Neural progenitor cell (in vitro differentiated cells): Measurements from ENCODE around the gene TBC1D7. TPM values are rescaled to one million over a fixed set of nuclear protein-coding genes. Genes with fewer than 3 reads are reported as not detected.

Source experiments
- DNase-seq: peaks from one replicate; pipeline ENCODE4 v3.0.0-alpha.2; 2016; ENCODE audit warnings: low spot score
- H2AFZ ChIP-seq: fragments of 200-600 bp; sonication (generic); replicated peaks from 2 replicates; pipeline ENCODE4 v1.6.1; 2016; ENCODE audit warnings: antibody characterized with exemption
- H3F3A ChIP-seq: fragments of 200-600 bp; sonication (generic); 2 replicates; pipeline ENCODE4 v1.6.1; 2016; ENCODE audit warnings: antibody characterized with exemption, low read depth
- H3K27ac ChIP-seq: fragments of 200-600 bp; sonication (generic); 2 replicates; pipeline ENCODE4 v1.5.1; 2016; ENCODE audit warnings: mild to moderate bottlenecking
- H3K27me3 ChIP-seq: fragments of 200-600 bp; sonication (generic); 2 replicates; pipeline ENCODE4 v1.6.1; 2016; ENCODE audit warnings: mild to moderate bottlenecking, moderate library complexity
- H3K36me3 ChIP-seq: fragments of 200-600 bp; sonication (generic); 2 replicates; pipeline ENCODE4 v1.5.1; 2016
- H3K4me1 ChIP-seq: fragments of 200-600 bp; sonication (generic); 2 replicates; pipeline ENCODE4 v1.6.1; 2016; ENCODE audit warnings: mixed run types
- H3K4me2 ChIP-seq: fragments of 200-600 bp; sonication (generic); 2 replicates; pipeline ENCODE4 v1.6.1; 2016
- H3K4me3 ChIP-seq: fragments of 200-600 bp; sonication (generic); 2 replicates; pipeline ENCODE4 v1.5.1; 2016
- H3K79me2 ChIP-seq: fragments of 200-600 bp; sonication (generic); 2 replicates; pipeline ENCODE4 v1.6.1; 2016; ENCODE audit warnings: low read depth
- H3K9ac ChIP-seq: fragments of 200-600 bp; sonication (generic); 2 replicates; pipeline ENCODE4 v1.6.1; 2016
- H3K9me3 ChIP-seq: fragments of 200-600 bp; sonication (generic); 2 replicates; pipeline ENCODE4 v1.5.1; 2016; ENCODE audit warnings: low read depth
- H4K20me1 ChIP-seq: fragments of 200-600 bp; sonication (generic); 2 replicates; pipeline ENCODE4 v1.6.1; 2016; ENCODE audit warnings: low read depth
- H3K27ac Mint-ChIP-seq: 3 replicates; pipeline ENCODE4 v1.8.0; 2021; ENCODE audit warnings: mixed read lengths
- H3K27me3 Mint-ChIP-seq: 2 replicates; pipeline ENCODE4 v1.8.0; 2022; ENCODE audit warnings: low read depth, mild to moderate bottlenecking, inconsistent platforms, moderate library complexity, mixed read lengths; ENCODE audit not compliant: insufficient read depth
- H3K36me3 Mint-ChIP-seq: 3 replicates; pipeline ENCODE4 v1.8.0; 2021; ENCODE audit warnings: mixed read lengths
- H3K4me1 Mint-ChIP-seq: 3 replicates; pipeline ENCODE4 v1.8.0; 2021; ENCODE audit warnings: mixed read lengths
- H3K4me3 Mint-ChIP-seq: 3 replicates; pipeline ENCODE4 v1.8.0; 2021; ENCODE audit warnings: mild to moderate bottlenecking, moderate library complexity, mixed read lengths
- H3K9me3 Mint-ChIP-seq: 3 replicates; pipeline ENCODE4 v1.8.0; 2020; ENCODE audit warnings: mixed read lengths
- EZH2 ChIP-seq: fragments of 200-600 bp; sonication (generic); IDR thresholded peaks from 2 replicates; pipeline ENCODE4 v1.6.1; 2017; ENCODE audit warnings: antibody characterized with exemption, mild to moderate bottlenecking, moderate library complexity
- EZH2phosphoT487 ChIP-seq: fragments of 200-600 bp; sonication (generic); IDR thresholded peaks from 2 replicates; pipeline ENCODE4 v1.6.1; 2017; ENCODE audit warnings: antibody characterized with exemption
- total RNA-seq: library from RNA; depleted of rRNA; stranded (reverse); fragments of >200 nt; gene quantifications from 2 replicates; pipeline ENCODE4 v1.2.3, GENCODE V29; 2015; ENCODE audit warnings: low replicate concordance
- TF ChIP-seq, protein P1 (sequence below): fragments of 200-600 bp; sonication (generic); IDR thresholded peaks from 2 replicates; pipeline ENCODE4 v1.5.1; 2017; ENCODE audit warnings: antibody characterized with exemption, mild to moderate bottlenecking

The TBC1D7 gene
- total RNA-seq, 1 donor from 2014 or later = 54.9 TPM

DNA sequence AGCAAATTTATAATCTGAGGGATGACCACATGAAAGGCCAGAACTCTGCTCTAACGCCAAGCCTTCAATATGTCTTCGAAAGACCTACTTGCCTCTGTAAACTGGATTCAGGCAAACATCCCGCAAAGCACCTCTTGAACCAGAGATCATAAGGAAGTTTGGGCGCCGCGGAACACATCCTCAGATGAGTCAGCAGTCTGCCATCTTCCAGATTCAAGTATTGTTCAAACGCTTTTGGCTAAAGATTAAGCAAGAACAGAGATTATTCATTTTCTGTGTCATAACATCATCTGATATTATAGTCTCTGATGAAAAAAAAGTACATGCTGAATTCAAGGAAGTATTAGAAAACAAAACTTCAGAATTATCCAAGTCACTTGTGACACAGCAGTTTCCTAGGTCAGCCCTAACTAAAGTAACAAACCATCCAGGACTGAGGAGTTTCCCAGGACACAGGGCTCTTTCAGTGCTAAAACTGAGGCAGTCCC lies 20.8 kb downstream of the TBC1D7 start:
- Mint-ChIP-seq H3K36me3 (peaks cover 24% of the 10 kb centered on the region), H3K27me3 (no peaks in the 10 kb centered on the region), H3K9me3 (no peaks in the 10 kb centered on the region), H3K4me1 (no peaks in the 10 kb centered on the region), H3K27ac (no peak overlapping the region), H3K4me3 (no peak overlapping the region)
- Histone ChIP-seq H4K20me1 (no peaks in the 10 kb centered on the region), H3K36me3 (peaks cover 27% of the 10 kb centered on the region), H3K4me1 (no peaks in the 10 kb centered on the region), H3K79me2 (no peaks in the 10 kb centered on the region), H3K27ac (no peak overlapping the region), H3K4me2 (no peak overlapping the region), H3K4me3 (no peak overlapping the region), H3K27me3 (no peaks in the 10 kb centered on the region), H3F3A (no peaks in the 10 kb centered on the region), H2AFZ (no peak overlapping the region), H3K9ac (no peak overlapping the region), H3K9me3 (no peaks in the 10 kb centered on the region)
- TF ChIP-seq, protein P1, sequence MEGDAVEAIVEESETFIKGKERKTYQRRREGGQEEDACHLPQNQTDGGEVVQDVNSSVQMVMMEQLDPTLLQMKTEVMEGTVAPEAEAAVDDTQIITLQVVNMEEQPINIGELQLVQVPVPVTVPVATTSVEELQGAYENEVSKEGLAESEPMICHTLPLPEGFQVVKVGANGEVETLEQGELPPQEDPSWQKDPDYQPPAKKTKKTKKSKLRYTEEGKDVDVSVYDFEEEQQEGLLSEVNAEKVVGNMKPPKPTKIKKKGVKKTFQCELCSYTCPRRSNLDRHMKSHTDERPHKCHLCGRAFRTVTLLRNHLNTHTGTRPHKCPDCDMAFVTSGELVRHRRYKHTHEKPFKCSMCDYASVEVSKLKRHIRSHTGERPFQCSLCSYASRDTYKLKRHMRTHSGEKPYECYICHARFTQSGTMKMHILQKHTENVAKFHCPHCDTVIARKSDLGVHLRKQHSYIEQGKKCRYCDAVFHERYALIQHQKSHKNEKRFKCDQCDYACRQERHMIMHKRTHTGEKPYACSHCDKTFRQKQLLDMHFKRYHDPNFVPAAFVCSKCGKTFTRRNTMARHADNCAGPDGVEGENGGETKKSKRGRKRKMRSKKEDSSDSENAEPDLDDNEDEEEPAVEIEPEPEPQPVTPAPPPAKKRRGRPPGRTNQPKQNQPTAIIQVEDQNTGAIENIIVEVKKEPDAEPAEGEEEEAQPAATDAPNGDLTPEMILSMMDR = no peak
- TF ChIP-seq EZH2phosphoT487 = no peak
- no peak for TF ChIP-seq EZH2
- DNase-seq = no peak

DNA sequence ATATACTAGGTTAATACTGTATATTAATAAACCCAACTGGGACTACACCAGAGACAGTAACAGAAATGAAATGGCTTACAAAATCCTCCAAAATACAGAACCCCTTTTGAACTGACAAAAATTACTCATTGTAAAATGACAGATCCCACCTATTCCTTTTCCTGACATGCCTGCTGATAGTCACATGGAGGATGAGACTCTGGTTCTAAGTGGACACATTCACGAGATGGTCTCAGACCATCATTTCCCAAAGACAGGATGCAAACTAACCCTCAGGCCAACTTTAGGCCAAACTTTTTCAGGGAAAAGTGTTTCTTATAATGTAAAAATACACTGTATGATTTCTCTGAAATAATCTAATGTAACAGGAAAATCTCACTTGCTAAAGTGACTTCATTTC lies 22.5 kb downstream of the TBC1D7 start:
- no peak overlapping the region for H2AFZ ChIP-seq
- H3K4me3 ChIP-seq = no peak overlapping the region
- no peak overlapping the region for H3K9ac ChIP-seq
- H3K27me3 ChIP-seq = no peaks in the 10 kb centered on the region
- H3K4me1 ChIP-seq = no peaks in the 10 kb centered on the region
- no peaks in the 10 kb centered on the region for H3K9me3 ChIP-seq
- H3F3A ChIP-seq = no peaks in the 10 kb centered on the region
- Mint-ChIP-seq H3K4me3 (no peak overlapping the region), H3K4me1 (no peaks in the 10 kb centered on the region), H3K36me3 (peaks cover 27% of the 10 kb centered on the region), H3K27ac (no peak overlapping the region), H3K9me3 (no peaks in the 10 kb centered on the region), H3K27me3 (no peaks in the 10 kb centered on the region)
- no peaks in the 10 kb centered on the region for H3K79me2 ChIP-seq
- no peaks in the 10 kb centered on the region for H4K20me1 ChIP-seq
- H3K27ac ChIP-seq = no peak overlapping the region
- DNase-seq = no peak
- TF ChIP-seq, protein P1 = no peak
- no peak for TF ChIP-seq EZH2
- no peak for TF ChIP-seq EZH2phosphoT487
- H3K4me2 ChIP-seq = no peak overlapping the region
- H3K36me3 ChIP-seq = peaks cover 24% of the 10 kb centered on the region

DNA sequence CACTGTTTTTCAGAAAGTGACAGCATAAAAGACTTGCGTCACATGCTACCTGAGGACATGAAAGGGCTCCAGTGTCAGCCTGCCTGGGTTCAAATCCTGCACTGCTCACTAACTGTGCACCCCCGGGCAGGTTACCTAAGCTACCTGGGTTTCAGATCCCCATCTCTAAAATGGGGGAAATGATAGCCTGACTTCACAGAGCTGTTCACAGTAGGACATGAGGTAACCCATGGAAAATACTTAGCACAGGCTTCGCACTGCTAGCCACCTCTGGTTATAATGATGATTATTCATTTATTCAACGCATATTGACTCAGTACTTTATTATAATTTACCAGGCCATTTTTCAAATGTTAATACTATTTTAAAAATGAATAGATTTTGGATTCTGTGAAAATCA lies 23.0 kb downstream of the TBC1D7 start:
- TF ChIP-seq EZH2phosphoT487 (no peak), EZH2 (no peak)
- TF ChIP-seq, protein P1 = no peak
- peaks cover 30% of the 10 kb centered on the region for H3K36me3 Mint-ChIP-seq
- peaks cover 21% of the 10 kb centered on the region for H3K36me3 ChIP-seq

More for the DNA sequence above, 23.0 kb downstream of the TBC1D7 start:
- H4K20me1 ChIP-seq = no peaks in the 10 kb centered on the region
- H2AFZ ChIP-seq = no peak overlapping the region
- H3K9ac ChIP-seq = no peak overlapping the region
- H3F3A ChIP-seq = no peaks in the 10 kb centered on the region
- no peak overlapping the region for H3K4me2 ChIP-seq
- Mint-ChIP-seq H3K27ac (no peak overlapping the region), H3K9me3 (no peaks in the 10 kb centered on the region), H3K4me1 (no peaks in the 10 kb centered on the region), H3K4me3 (no peak overlapping the region), H3K27me3 (no peaks in the 10 kb centered on the region)
- DNase-seq = no peak
- H3K4me3 ChIP-seq = no peak overlapping the region
- H3K27ac ChIP-seq = no peak overlapping the region
- H3K79me2 ChIP-seq = no peaks in the 10 kb centered on the region
- no peaks in the 10 kb centered on the region for H3K27me3 ChIP-seq
- H3K4me1 ChIP-seq = no peaks in the 10 kb centered on the region
- H3K9me3 ChIP-seq = no peaks in the 10 kb centered on the region
